Esophagus muscularis mucosa (tissue), 4 donors: Measurements from ENCODE around the gene MYBBP1A.

Experiments
- CTCF ChIP-seq, 3 experiments: fragments of 200-600 bp in 2 of 3; fragments of 450-650 bp in 1 of 3; sonication (generic) in 2 of 3; IDR thresholded peaks; one replicate each; pipeline ENCODE4 v1.5.1; 2017 to 2019; ENCODE audit warnings: antibody characterized with exemption in 3 of 3, mild to moderate bottlenecking in 2 of 3, moderate library complexity in 1 of 3
- EP300 ChIP-seq: sonication (generic); formaldehyde crosslinking; IDR thresholded peaks from one replicate; pipeline ENCODE4 v1.6.1; 2017; ENCODE audit warnings: antibody characterized with exemption
- POLR2A ChIP-seq: fragments of 450-650 bp; IDR thresholded peaks from one replicate; pipeline ENCODE4 v1.6.1; 2017; ENCODE audit warnings: antibody characterized with exemption, moderate library complexity, mild to moderate bottlenecking, low read depth
- POLR2AphosphoS5 ChIP-seq, 2 donors: sonication (generic); formaldehyde crosslinking; IDR thresholded peaks; one replicate each; pipeline ENCODE4 v1.6.1; 2017; ENCODE audit warnings: antibody characterized with exemption in 2 of 2

GRCh38 chr17:4586043-4586442 lies 30.9 kb upstream of the MYBBP1A start:
- TF ChIP-seq POLR2A (no peak), CTCF (IDR thresholded peaks at IDR 0.05) (no peak), EP300 (no peak), POLR2AphosphoS5 (IDR thresholded peaks at IDR 0.05) (no peak)
